Erythroblast (primary cell): ENCODE measurements around the gene KANK4.

ENCODE experiments used
- DNase-seq, 2 experiments: peaks; one replicate each; lab custom pipeline; 2025; lab: John Stamatoyannopoulos, UW
- GATA1 ChIP-seq: IDR thresholded peaks from 2 replicates; pipeline ENCODE4 v1.6.1; 2011; ENCODE audit warnings: low read depth, mild to moderate bottlenecking, control low read depth, low read length, moderate library complexity
- POLR2A ChIP-seq: IDR thresholded peaks from 2 replicates; pipeline ENCODE4 v1.6.1; 2011; ENCODE audit warnings: mild to moderate bottlenecking, low read length

KANK4 gene

DNA sequence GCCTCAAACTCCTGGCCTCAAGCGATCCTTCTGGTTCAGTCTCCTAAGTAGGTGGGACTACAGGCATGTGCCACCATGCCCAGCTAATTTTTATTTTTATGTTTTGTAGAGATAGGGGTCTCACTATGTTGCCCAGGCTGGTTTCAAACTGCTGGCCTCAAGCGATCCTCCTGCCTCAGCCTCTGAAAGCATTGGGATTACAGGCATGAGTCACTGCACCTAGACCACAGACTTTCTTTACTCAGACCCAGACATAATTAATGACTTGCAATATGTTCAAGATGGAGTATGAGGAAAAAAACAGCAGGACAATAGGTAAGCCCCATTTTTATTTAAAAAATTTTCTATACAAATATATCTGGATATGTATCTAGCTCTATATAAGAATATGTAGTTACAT, 13.2 kb downstream of the KANK4 start:
- TF ChIP-seq GATA1 (no peak), POLR2A (no peak)
- no peak for DNase-seq

DNA sequence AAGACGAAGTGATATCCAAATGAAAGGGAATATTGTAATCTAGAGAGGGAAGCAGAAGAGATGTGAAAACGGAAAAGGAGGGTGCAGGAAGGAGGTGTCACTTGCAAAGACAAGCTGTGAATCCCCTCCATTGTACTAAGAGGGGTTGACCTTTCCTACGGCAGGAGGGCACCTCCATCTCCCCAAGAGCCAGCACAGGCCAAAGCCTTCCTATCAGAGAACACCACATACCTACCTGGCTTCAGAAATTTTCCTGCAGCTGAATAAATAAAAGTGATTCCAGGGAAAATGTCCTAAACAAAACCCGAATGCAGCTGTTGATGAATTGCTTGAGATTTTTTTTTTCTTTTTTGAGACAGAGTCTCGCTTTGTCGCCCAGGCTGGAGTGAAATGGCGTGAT, 14.3 kb downstream of the KANK4 start:
- no peak for DNase-seq
- no peak for TF ChIP-seq POLR2A
- TF ChIP-seq GATA1 = no peak

DNA sequence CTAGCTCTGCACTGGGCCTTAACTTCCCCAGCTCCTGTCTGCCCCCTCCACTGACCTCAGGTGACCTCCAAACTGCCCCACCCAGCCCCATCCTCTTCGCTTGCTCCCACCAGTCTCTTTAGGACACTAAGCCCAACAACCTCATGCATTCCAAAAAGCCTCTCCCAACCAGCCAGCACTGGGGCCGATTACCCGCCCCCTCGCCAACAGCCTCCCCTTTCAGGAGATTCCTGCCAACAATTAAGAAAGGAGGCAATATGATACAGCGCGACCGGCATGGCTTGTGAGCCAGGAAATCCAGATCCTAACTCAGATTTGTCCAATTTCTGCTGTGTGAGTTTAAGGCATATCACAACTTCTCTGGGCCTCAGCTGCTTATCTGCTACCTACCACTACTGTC, 14.7 kb downstream of the KANK4 start:
- TF ChIP-seq POLR2A (no peak), GATA1 (no peak)
- DNase-seq = no peak

DNA sequence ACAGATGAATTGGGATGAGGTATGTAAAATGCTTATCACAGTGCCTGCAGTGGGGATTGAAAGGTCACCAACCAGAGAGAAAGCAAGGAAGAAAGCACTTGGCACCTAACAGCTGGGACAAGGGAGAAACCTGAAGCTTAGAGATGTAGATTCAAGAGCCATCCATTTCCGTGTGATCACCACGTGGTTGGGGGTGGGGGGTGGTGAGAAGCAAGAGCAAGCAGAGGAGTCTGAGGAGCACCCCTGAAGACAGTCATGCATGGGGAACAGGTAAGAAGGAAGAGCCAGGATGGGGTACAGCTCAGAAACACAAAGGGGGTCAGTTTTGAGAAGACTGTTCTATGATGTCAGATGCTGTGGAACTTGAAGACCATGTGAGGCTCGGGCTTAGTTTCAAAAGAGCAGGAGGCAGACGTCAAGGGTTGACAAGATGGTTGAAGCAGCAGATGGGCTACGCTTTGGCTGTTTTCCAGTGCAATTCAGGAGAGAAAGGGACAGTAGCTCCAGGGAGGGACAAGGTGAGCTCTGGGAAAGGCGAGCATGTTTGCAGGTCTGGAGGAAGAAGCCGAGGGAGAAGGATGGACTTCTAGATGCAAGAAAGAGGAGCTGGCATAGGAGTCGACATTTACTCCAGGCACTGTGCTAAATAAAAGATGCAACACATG, 17.4 kb downstream of the KANK4 start:
- TF ChIP-seq POLR2A = no peak
- TF ChIP-seq GATA1 = no peak
- no peak for DNase-seq

DNA sequence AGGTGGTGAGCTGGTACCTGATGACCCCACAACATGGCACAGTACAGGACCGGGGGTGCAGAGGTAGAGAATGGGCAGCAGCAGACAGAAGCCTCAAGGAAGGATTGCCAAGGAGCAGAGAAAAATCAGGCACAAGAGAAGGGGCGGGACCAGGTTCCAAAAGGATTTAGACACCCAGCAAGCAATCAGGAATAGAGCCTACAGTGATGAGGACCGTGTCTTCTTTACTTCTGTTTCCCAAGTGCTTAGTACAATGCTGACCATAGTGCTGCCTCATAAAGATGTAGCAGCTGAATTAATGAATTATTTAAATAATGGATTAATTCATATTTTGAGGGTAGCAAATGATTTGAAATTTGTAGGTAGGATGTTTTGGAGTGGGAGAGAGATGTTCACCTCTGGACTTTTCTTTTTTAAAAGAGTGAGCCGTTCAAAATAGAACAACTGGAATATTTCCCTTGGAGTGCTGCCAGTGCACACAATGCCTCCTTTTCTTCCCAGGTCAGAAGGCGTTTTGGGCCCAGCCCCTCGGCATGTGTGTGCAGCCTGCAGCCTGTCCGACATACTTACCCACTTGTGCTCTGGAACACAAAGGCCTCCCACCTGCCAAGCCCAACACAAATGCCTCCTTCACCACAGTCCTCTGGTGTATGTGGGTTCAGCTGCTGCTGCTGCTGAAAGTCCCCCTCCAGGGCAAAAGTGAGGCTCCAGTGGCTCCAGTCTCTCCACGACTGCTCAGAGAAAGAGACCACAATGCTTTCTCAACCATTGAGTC, 19.6 kb downstream of the KANK4 start:
- no peak for DNase-seq
- TF ChIP-seq GATA1 (no peak), POLR2A (no peak)

DNA sequence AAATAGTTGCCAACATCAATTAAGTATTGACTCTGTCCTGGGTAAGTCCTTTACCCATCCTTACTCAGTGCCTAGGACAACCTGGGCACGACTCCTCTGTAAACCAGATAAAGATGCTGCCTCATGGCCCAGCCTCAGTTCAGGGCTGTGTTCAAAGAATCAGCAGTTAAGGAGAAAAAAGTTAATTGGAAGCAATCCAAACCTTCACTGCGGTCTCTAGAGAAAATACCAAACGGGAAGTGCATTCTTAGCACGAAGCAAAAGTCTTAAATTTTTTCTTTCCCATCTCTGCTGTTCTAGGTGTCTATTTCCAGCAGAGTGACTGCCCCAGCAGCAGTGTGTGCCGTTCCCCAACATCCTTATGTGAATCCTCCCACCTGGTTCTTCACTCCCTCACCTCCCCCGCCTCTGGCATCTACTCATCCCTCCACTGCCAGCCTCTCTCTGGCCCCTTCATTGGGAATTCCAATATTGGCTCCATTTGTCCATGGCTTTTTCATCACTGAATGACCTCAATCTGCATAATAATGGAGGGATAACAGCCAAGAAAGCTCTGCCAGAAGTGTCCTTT, 23.2 kb downstream of the KANK4 start:
- no peak for TF ChIP-seq POLR2A
- TF ChIP-seq GATA1 = no peak
- no peak for DNase-seq

DNA sequence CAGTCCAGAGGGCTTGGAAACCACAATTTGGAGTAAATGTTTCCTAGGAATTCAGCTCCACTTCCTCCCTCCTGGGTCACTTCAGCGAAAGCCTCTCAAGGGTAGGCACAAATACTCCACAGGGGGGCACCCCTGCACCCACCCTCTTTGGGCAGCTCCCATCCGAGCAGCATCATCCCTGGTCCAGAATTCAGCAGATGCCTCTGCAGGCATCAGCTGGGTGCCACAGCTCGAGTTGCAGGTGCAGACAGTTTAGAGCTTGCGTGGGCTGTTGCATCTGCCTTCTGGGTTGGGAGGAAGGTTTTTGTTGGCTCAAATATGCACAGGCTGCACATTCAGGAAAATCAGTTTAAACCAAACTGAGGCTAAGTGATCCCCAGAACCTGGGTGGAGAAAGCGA, 25.0 kb downstream of the KANK4 start:
- TF ChIP-seq GATA1 (no peak), POLR2A (no peak)
- peak in 1 of 2 experiments; percentile 12 for DNase-seq

DNA sequence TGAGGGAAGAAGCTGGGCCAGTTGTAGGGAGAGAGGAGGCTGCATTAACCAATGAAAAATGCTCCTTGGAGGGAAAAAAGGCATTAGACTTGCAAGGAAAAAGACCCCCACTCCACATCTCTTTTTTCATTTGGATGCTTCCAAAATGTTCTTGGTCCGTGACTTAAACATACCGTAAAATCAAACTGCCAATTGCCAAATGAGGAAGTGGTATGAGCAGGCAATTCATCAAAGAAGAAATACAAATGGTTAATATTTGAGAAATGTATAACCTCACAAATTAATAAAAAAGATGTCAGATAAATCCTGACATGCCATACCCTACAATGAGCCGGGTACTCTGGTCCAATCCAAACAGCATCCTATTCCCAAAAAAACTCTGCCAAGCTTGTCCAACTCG, 30.6 kb downstream of the KANK4 start:
- DNase-seq = no peak
- TF ChIP-seq POLR2A (no peak), GATA1 (no peak)

DNA sequence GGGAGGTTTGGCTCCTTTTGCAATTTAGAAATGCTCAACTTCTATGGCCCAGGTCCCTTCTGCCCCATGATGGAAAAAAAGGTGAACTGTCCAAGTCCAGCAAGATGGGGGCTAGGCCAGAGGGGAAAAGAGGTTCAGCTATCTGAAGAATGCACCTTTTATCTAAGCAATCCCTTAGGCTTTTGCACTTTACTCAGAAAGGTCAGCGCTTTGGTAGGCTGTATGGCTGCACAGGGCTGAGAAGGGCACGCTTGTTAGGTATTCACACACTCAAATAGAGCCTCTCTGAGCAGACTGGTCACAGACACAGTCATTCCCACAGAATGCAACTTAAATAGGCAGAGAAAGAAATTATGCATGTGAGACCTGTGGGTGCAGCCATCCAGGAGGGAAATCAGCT, 31.0 kb downstream of the KANK4 start:
- no peak for DNase-seq
- TF ChIP-seq GATA1 (no peak), POLR2A (no peak)

DNA sequence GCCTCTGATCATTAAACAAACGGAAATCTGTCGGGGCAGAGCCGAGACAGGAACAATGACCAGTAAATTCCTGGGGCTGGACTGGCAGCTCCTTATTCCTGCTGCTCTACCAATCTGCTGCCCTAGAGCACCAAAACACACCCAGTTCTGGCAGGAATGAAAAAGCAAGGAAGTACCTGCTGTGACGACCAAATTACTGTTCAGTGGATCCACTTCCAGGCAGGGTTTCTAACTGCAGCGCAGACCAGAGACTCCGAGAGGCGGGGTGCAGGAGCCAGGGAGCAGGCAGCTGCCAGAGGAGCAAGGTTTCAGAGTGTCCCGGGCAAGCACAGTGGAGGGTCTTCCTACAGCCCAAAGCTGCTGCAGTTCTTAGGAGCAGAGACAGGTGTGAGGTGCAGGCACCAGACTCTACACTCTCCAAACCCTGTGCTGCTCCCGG, 32.4 kb downstream of the KANK4 start:
- DNase-seq = no peak
- TF ChIP-seq POLR2A (no peak), GATA1 (no peak)

DNA sequence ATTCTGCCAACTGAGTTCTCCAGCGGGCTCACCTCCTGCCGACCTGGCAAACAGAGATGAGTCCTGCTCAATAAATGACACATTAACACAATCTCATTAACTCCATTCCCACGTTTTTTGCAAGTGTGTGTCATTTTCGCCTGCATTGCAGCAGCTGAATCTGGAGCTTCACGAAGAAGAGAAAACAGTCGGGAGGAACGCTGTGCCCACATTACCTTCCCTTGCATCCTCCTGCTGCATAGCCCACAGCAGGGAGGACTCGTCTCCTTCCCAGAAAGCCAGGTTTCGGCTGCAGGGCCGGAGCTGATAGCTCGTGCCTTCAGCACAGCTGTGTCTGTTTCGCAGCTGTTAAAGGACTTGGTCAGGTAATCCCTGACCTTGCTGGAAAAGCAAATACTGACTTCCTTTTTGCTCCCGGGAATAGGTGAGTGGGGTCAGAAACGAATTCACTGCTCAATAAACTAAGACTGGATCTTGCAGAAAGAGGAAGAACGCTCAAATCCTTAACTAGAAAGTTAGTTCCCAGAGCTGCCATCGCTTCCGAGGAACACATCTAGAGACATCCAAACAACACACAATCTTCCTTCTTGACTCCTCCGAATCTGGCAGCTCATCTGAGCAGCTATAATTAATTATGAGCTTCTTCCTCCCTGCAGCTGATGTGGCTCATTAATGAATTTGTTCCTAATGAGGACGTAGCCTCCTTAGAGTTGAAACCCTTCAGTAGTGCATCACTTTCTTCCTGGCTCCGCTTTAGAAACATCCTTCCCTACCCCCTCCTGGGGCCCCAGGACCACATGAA, 33.0 kb downstream of the KANK4 start:
- no peak for TF ChIP-seq GATA1
- TF ChIP-seq POLR2A = no peak
- no peak for DNase-seq

DNA sequence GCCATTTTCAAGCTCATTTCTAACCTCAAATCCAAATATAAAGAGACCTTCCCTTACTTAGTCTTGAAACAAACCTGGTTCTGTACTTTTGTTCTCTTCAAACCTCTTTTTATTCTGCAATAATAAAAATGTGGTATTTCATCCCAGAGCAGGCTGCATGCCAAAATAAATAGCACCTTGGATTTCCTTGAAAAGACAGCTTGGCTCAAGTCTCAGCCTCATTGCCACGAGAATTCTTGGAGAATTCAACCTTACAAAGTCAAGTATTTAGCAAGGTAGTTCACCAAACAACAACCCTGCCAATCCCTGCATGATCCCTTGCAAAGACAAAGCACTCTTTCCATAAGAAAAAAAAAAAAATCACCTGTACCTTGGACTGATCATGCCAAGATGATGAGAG, 33.8 kb downstream of the KANK4 start:
- TF ChIP-seq GATA1 (no peak), POLR2A (no peak)
- no peak for DNase-seq

DNA sequence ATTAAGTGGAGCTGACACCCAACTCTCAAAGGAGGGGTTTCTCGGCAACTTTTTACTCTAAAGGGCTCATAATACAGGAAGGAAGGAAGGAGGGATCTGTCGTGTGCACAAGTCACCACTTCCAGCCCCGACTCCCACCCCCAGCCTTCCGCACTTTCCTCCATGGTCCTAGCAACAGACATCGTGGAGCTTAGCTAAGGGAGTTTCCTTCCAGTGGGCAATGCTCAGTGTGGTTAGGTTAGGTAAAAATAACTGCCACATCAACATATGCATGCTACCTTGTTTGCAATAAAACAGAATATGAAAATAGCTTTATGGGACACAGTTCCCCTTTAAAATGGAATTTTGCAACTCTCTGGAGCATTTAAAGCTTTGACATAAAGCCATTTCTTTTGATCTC, 35.2 kb downstream of the KANK4 start:
- no peak for DNase-seq
- TF ChIP-seq POLR2A (no peak), GATA1 (no peak)

DNA sequence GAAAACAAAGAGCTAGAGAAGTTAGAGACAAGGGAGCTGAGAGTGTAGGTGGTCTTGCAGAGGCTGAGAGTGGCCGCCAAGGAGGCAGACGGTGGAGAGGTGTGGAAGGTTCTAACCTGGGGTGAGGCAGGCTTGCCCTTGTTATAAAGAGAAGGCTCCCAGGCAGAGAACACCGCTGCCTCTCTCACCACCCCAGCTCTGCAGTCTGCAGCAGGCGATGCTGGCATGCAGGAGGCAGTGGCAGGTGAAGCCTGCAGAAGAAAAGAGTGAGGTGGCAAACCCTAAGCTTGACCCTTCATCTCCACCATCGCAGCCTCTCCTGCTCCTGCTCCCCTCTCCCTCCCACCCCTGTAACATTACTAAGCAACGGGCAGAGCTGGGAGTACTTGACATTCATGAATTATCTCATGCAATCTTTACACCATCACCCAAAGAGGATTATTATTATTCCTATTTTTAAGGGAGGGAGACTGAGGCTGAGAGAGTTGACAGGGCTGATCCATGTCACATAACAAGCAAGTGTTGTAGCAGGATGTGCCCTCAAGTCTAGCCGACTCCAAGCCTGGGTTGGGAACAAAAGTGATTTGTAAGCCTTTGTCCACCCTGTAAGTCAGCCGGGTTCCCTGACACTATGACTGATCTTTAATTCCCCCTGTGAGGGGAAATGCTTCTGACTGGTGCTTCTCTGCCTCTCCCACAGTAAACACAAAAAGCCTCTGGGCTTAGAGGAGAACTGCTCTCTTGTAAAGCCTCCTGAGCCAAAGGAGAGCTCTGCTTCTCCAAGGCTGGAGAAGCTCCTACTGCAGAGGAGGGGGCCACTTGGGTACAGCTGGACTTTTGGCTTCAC, 36.1 kb downstream of the KANK4 start:
- DNase-seq = no peak
- TF ChIP-seq POLR2A (no peak), GATA1 (no peak)
